Stimulated activated CD8-positive, alpha-beta memory T cell treated with anti-CD3 and anti-CD28 coated beads, Interleukin-4, amount 100 ng/mL, for 48 hours (primary cell): Measurements from ENCODE around the gene LAMP1.
"Not testable (repeated sequence)": the region's sequence is repeated elsewhere in the genome, so short reads cannot be mapped to it uniquely, and the experiment has no call there.

Experiments used
- DNase-seq: peaks from one replicate; pipeline ENCODE4 v3.0.0-alpha.2; 2020

The LAMP1 gene

GRCh38 chr13:113297370-113298042 lies 467 bp downstream of the LAMP1 start:
- DNase-seq: peak; percentile 58

GRCh38 chr13:113298043-113298945 lies 1.3 kb downstream of the LAMP1 start:
- DNase-seq: no peak

- no peak for DNase-seq
Observed at GRCh38 chr13:113299951-113300350, 2.9 kb downstream of the LAMP1 start.

- DNase-seq: no peak
Observed at GRCh38 chr13:113302986-113303385, 5.9 kb downstream of the LAMP1 start.

GRCh38 chr13:113304121-113304520 lies 7.1 kb downstream of the LAMP1 start:
- no peak for DNase-seq

GRCh38 chr13:113305208-113305607 lies 8.2 kb downstream of the LAMP1 start:
- no peak for DNase-seq

- DNase-seq: no peak
Observed at GRCh38 chr13:113307491-113307890, 10.5 kb downstream of the LAMP1 start.

- no peak for DNase-seq
Observed at GRCh38 chr13:113309473-113309872, 12.4 kb downstream of the LAMP1 start.

- DNase-seq: not testable (repeated sequence)
Observed at GRCh38 chr13:113314112-113314511, 17.1 kb downstream of the LAMP1 start.

- not testable (repeated sequence) for DNase-seq
Observed at GRCh38 chr13:113314895-113315470, 17.9 kb downstream of the LAMP1 start.

GRCh38 chr13:113315992-113316391 lies 19.0 kb downstream of the LAMP1 start:
- DNase-seq: no peak

GRCh38 chr13:113317031-113317430 lies 20.0 kb downstream of the LAMP1 start:
- DNase-seq: no peak

GRCh38 chr13:113318956-113319355 lies 21.9 kb downstream of the LAMP1 start:
- no peak for DNase-seq

- DNase-seq: no peak
Observed at GRCh38 chr13:113319371-113319770, 22.3 kb downstream of the LAMP1 start.

GRCh38 chr13:113320226-113320875 lies 23.3 kb downstream of the LAMP1 start:
- no peak for DNase-seq

- no peak for DNase-seq
Observed at GRCh38 chr13:113321546-113321945, 24.5 kb downstream of the LAMP1 start.

GRCh38 chr13:113322043-113322461 lies 25.0 kb downstream of the LAMP1 start:
- no peak for DNase-seq

- no peak for DNase-seq
Observed at GRCh38 chr13:113322890-113323651, 26.0 kb downstream of the LAMP1 start.

GRCh38 chr13:113323869-113324268 lies 26.8 kb downstream of the LAMP1 start:
- DNase-seq: no peak

GRCh38 chr13:113324398-113324797 lies 27.4 kb downstream of the LAMP1 start:
- no peak for DNase-seq

GRCh38 chr13:113325779-113326178 lies 28.7 kb downstream of the LAMP1 start:
- no peak for DNase-seq

GRCh38 chr13:113327391-113327765 lies 30.3 kb downstream of the LAMP1 start:
- DNase-seq: no peak
